Erythroblast (primary cell): ENCODE results near the gene DOCK1.

Source experiments
- GATA1 ChIP-seq: IDR thresholded peaks from 2 replicates; pipeline ENCODE4 v1.6.1; 2011; ENCODE audit warnings: low read depth, mild to moderate bottlenecking, control low read depth, low read length, moderate library complexity
- POLR2A ChIP-seq: IDR thresholded peaks from 2 replicates; pipeline ENCODE4 v1.6.1; 2011; ENCODE audit warnings: mild to moderate bottlenecking, low read length

DNA sequence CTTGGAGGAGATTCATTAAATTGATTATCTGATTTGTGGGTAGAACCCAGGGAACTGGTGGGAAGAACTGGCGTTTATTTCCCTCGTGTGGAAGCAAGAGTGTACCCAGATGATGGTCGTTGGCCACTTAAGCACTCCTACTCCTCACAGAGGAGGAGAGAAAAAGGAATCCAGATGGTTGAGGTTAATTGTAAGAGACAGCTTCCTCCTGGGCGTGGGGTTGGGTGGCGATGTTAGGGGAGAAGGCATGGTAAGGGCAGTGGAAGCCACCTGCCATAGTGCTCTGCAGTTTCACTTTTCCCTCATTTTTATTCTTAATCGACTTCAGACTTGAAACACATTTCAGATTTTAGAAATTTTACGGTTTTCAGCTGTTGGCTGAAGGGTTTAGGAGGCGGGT is 104.1 kb downstream of the DOCK1 start:
- TF ChIP-seq POLR2A, result no peak
- TF ChIP-seq GATA1, result no peak
